Fibroblast of lung (primary cell): Measurements from ENCODE around the gene AMOTL2. TPM values are rescaled to one million over a fixed set of nuclear protein-coding genes. Genes with fewer than 3 reads are reported as not detected.

ENCODE experiments used
- DNase-seq, 2 donors: peaks; one replicate each; pipeline versions ENCODE4 v3.0.0 to v3.0.0-alpha.2; 2010; ENCODE audit warnings: low read depth in 2 of 2
- H2AFZ ChIP-seq: 2 replicates; pipeline ENCODE4 v1.5.1; 2012; ENCODE audit warnings: low read length, control low read depth, inconsistent platforms
- H3K27ac ChIP-seq: 2 replicates; pipeline ENCODE4 v1.5.1; 2011; ENCODE audit warnings: low read length, control low read depth; ENCODE audit not compliant: insufficient read depth
- H3K27me3 ChIP-seq: 2 replicates; pipeline ENCODE4 v1.5.1; 2011; ENCODE audit warnings: mild to moderate bottlenecking, low read length; ENCODE audit not compliant: control insufficient read depth, insufficient read depth
- H3K36me3 ChIP-seq: 2 replicates; pipeline ENCODE4 v1.5.1; 2011; ENCODE audit warnings: low read length; ENCODE audit not compliant: control insufficient read depth, insufficient read depth
- H3K4me1 ChIP-seq: 2 replicates; pipeline ENCODE4 v1.5.1; 2011; ENCODE audit warnings: low read length; ENCODE audit not compliant: control insufficient read depth, insufficient read depth; ENCODE audit errors: extremely low read depth
- H3K4me2 ChIP-seq: 2 replicates; pipeline ENCODE4 v1.5.1; 2011; ENCODE audit warnings: low read length, control low read depth; ENCODE audit not compliant: insufficient read depth; ENCODE audit errors: extremely low read depth
- H3K4me3 ChIP-seq, 4 experiments: fragments of 200-600 bp in 1 of 4; sonication (generic) in 1 of 4; replicated peaks in 1 of 4; 2 replicates each; pipeline ENCODE4 v1.5.1; 2011 to 2016; ENCODE audit warnings: low read length in 4 of 4, low read depth in 3 of 4, mild to moderate bottlenecking in 3 of 4, control low read depth in 2 of 4, inconsistent platforms in 1 of 4, mixed read lengths in 1 of 4; ENCODE audit not compliant: insufficient read depth in 1 of 4; ENCODE audit errors: control extremely low read depth in 1 of 4
- H3K79me2 ChIP-seq: 2 replicates; pipeline ENCODE4 v1.5.1; 2012; ENCODE audit warnings: mild to moderate bottlenecking, low read length, inconsistent platforms; ENCODE audit not compliant: control insufficient read depth, insufficient read depth
- H3K9ac ChIP-seq: 2 replicates; pipeline ENCODE4 v1.5.1; 2011; ENCODE audit warnings: mild to moderate bottlenecking, low read length, control low read depth; ENCODE audit not compliant: insufficient read depth
- H3K9me3 ChIP-seq: 2 replicates; pipeline ENCODE4 v1.5.1; 2012; ENCODE audit warnings: low read depth, low read length; ENCODE audit not compliant: control insufficient read depth, insufficient read depth
- H4K20me1 ChIP-seq: 2 replicates; pipeline ENCODE4 v1.5.1; 2011; ENCODE audit warnings: low read length; ENCODE audit not compliant: control insufficient read depth, insufficient read depth; ENCODE audit errors: extremely low read depth
- EZH2 ChIP-seq: IDR thresholded peaks from 2 replicates; pipeline ENCODE4 v1.5.1; 2012; ENCODE audit warnings: low read length, control low read depth, mild to moderate bottlenecking; ENCODE audit errors: missing control alignments
- polyA plus RNA-seq, 2 donors: library from polyadenylated mRNA; depleted of rRNA in 1 of 2; stranded (reverse) in 1 of 2; unstranded in 1 of 2; fragments of >200 nt; gene quantifications; 2 replicates each; pipeline ENCODE4 v1.2.1, GENCODE V29; 2011 to 2012; ENCODE audit warnings: missing spikeins in 1 of 2
- total RNA-seq: library from RNA; depleted of rRNA; stranded (reverse); fragments of >200 nt; gene quantifications from 2 replicates; pipeline ENCODE4 v1.2.1, GENCODE V29; 2014
- TF ChIP-seq, protein P1 (sequence below), 2 donors: IDR thresholded peaks in 1 of 2; conservative IDR thresholded peaks in 1 of 2; 1 replicate in 1 of 2; 2 replicates in 1 of 2; pipeline ENCODE4 v1.5.1; 2011 to 2012; ENCODE audit warnings: low read length in 2 of 2, control low read depth in 1 of 2, inconsistent platforms in 1 of 2, low read depth in 1 of 2, mild to moderate bottlenecking in 1 of 2

AMOTL2 gene
- total and polyA plus RNA-seq, 2 donors (not counting 1 experiment from before 2014, with no cell fraction given): 74.6 to 97.0 TPM

GRCh38 chr3:134357261-134357913 is 16.9 kb downstream of the AMOTL2 start:
- no peak for DNase-seq
- H3K4me2 ChIP-seq: peak overlapping the region; percentile 86
- H3K27ac ChIP-seq: peak overlapping the region; percentile 94
- H3K4me3 ChIP-seq: peak overlapping the region in 1 of 4 experiments; percentile 1
- H3K79me2 ChIP-seq: peaks cover 41% of the 10 kb centered on the region
- peaks cover 69% of the 10 kb centered on the region for H3K4me1 ChIP-seq
- no peaks in the 10 kb centered on the region for H4K20me1 ChIP-seq
- no peaks in the 10 kb centered on the region for H3K9me3 ChIP-seq
- no peaks in the 10 kb centered on the region for H3K27me3 ChIP-seq
- peak overlapping the region; percentile 50 for H3K9ac ChIP-seq
- peaks cover 67% of the 10 kb centered on the region for H3K36me3 ChIP-seq
- TF ChIP-seq, protein P1, sequence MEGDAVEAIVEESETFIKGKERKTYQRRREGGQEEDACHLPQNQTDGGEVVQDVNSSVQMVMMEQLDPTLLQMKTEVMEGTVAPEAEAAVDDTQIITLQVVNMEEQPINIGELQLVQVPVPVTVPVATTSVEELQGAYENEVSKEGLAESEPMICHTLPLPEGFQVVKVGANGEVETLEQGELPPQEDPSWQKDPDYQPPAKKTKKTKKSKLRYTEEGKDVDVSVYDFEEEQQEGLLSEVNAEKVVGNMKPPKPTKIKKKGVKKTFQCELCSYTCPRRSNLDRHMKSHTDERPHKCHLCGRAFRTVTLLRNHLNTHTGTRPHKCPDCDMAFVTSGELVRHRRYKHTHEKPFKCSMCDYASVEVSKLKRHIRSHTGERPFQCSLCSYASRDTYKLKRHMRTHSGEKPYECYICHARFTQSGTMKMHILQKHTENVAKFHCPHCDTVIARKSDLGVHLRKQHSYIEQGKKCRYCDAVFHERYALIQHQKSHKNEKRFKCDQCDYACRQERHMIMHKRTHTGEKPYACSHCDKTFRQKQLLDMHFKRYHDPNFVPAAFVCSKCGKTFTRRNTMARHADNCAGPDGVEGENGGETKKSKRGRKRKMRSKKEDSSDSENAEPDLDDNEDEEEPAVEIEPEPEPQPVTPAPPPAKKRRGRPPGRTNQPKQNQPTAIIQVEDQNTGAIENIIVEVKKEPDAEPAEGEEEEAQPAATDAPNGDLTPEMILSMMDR (conservative IDR thresholded peaks at IDR 0.05 in 1 of 2, IDR thresholded peaks at IDR 0.05 in 1 of 2; ENCODE audit: low read depth in 1 of 2, low read length in 2 of 2): no peak
- no peak for TF ChIP-seq EZH2
- no peak overlapping the region for H2AFZ ChIP-seq

- peak overlapping the region; percentile 16 for H3K9ac ChIP-seq
- H3K27ac ChIP-seq: peak overlapping the region; percentile 94
- no peaks in the 10 kb centered on the region for H3K9me3 ChIP-seq
- no peak overlapping the region for H3K4me3 ChIP-seq
- no peak overlapping the region for H2AFZ ChIP-seq
- no peaks in the 10 kb centered on the region for H4K20me1 ChIP-seq
- peaks cover 63% of the 10 kb centered on the region for H3K4me1 ChIP-seq
- peak overlapping the region; percentile 42 for H3K4me2 ChIP-seq
- no peak for DNase-seq
- H3K79me2 ChIP-seq: peaks cover 33% of the 10 kb centered on the region
- H3K27me3 ChIP-seq: no peaks in the 10 kb centered on the region
- peaks cover 58% of the 10 kb centered on the region for H3K36me3 ChIP-seq
- TF ChIP-seq EZH2: no peak
- TF ChIP-seq, protein P1 (conservative IDR thresholded peaks at IDR 0.05 in 1 of 2, IDR thresholded peaks at IDR 0.05 in 1 of 2; ENCODE audit: low read depth in 1 of 2, low read length in 2 of 2): no peak
Measured at GRCh38 chr3:134356411-134357040, 17.7 kb downstream of the AMOTL2 start.

DNA sequence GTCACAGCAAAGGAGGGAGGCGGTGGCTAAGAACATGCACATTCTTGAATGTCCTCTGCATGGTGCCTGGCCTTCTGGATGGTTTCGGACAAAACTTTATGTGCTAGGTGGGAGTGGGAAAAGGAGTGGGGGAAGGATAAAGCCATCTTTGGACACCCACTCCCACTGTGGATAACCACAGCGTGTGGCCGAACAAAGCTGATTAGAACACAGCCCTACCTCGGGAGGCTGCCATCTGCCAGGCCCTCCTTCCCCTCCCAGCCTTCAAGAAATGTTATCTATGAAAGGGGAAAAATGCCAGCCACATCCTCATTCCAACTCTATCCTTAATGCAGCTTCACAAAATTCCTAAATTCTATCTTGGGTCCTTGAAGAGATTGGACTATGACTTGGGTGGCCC is 18.8 kb downstream of the AMOTL2 start:
- Histone ChIP-seq H3K4me3 (no peak overlapping the region), H3K27me3 (no peaks in the 10 kb centered on the region), H3K9me3 (no peaks in the 10 kb centered on the region), H4K20me1 (no peaks in the 10 kb centered on the region), H3K27ac (no peak overlapping the region), H3K9ac (no peak overlapping the region), H3K36me3 (peaks cover 48% of the 10 kb centered on the region), H3K4me2 (no peak overlapping the region), H2AFZ (no peak overlapping the region), H3K4me1 (peaks cover 54% of the 10 kb centered on the region), H3K79me2 (peaks cover 24% of the 10 kb centered on the region)
- no peak for TF ChIP-seq EZH2
- TF ChIP-seq, protein P1 (conservative IDR thresholded peaks at IDR 0.05 in 1 of 2, IDR thresholded peaks at IDR 0.05 in 1 of 2; ENCODE audit: low read depth in 1 of 2, low read length in 2 of 2): no peak
- no peak for DNase-seq
